RWPE2 (cell line): ENCODE data around the gene VPS54.

Experiments used
- ATAC-seq: fragments of 200-7000 bp; cut with Tn5 transposase; 3 replicates; pipeline ENCODE4 v1.9.1; 2021; ENCODE audit warnings: low read depth
- DNase-seq: peaks from one replicate; pipeline ENCODE4 v3.0.0-alpha.2; 2020; ENCODE audit warnings: low spot score
- H3K27ac ChIP-seq: fragments of 450-650 bp; 2 replicates; pipeline ENCODE4 v1.5.1; 2017; ENCODE audit warnings: mild to moderate bottlenecking; ENCODE audit not compliant: poor library complexity, severe bottlenecking
- H3K27me3 ChIP-seq: fragments of 250-450 bp; sonication (Bioruptor Pico); 2 replicates; pipeline ENCODE4 v1.5.1; 2021; ENCODE audit warnings: mild to moderate bottlenecking, moderate library complexity; ENCODE audit not compliant: insufficient read depth, poor library complexity, severe bottlenecking
- H3K36me3 ChIP-seq: fragments of 250-450 bp; sonication (Bioruptor Pico); 2 replicates; pipeline ENCODE4 v1.5.1; 2020; ENCODE audit warnings: low read depth, mild to moderate bottlenecking, moderate library complexity
- H3K4me1 ChIP-seq: fragments of 250-450 bp; sonication (Bioruptor Pico); 2 replicates; pipeline ENCODE4 v1.5.1; 2021; ENCODE audit warnings: mild to moderate bottlenecking, moderate library complexity; ENCODE audit not compliant: insufficient read depth, poor library complexity, severe bottlenecking
- H3K4me3 ChIP-seq: fragments of 250-450 bp; sonication (Bioruptor Pico); 2 replicates; pipeline ENCODE4 v1.5.1; 2021; ENCODE audit warnings: mild to moderate bottlenecking, moderate library complexity; ENCODE audit not compliant: severe bottlenecking
- H3K9me3 ChIP-seq: fragments of 250-450 bp; sonication (Bioruptor Pico); 2 replicates; pipeline ENCODE4 v1.5.1; 2021; ENCODE audit warnings: mild to moderate bottlenecking, moderate library complexity; ENCODE audit not compliant: severe bottlenecking
- TF ChIP-seq, protein P1 (sequence below): fragments of 450-650 bp; IDR thresholded peaks from one replicate; pipeline ENCODE4 v1.5.1; 2017; ENCODE audit warnings: mild to moderate bottlenecking, moderate library complexity; ENCODE audit not compliant: poor library complexity, severe bottlenecking

Gene VPS54

GRCh38 chr2:63984606-63985359 lies 34.4 kb downstream of the VPS54 start:
- TF ChIP-seq, protein P1, sequence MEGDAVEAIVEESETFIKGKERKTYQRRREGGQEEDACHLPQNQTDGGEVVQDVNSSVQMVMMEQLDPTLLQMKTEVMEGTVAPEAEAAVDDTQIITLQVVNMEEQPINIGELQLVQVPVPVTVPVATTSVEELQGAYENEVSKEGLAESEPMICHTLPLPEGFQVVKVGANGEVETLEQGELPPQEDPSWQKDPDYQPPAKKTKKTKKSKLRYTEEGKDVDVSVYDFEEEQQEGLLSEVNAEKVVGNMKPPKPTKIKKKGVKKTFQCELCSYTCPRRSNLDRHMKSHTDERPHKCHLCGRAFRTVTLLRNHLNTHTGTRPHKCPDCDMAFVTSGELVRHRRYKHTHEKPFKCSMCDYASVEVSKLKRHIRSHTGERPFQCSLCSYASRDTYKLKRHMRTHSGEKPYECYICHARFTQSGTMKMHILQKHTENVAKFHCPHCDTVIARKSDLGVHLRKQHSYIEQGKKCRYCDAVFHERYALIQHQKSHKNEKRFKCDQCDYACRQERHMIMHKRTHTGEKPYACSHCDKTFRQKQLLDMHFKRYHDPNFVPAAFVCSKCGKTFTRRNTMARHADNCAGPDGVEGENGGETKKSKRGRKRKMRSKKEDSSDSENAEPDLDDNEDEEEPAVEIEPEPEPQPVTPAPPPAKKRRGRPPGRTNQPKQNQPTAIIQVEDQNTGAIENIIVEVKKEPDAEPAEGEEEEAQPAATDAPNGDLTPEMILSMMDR: no peak
- no peak overlapping the region for H3K4me3 ChIP-seq
- no peak for ATAC-seq
- DNase-seq: no peak
- H3K4me1 ChIP-seq: peaks cover 14% of the 10 kb centered on the region
- peaks cover 33% of the 10 kb centered on the region for H3K36me3 ChIP-seq
- H3K27me3 ChIP-seq: no peaks in the 10 kb centered on the region
- H3K9me3 ChIP-seq: no peaks in the 10 kb centered on the region
- no peak overlapping the region for H3K27ac ChIP-seq

DNA sequence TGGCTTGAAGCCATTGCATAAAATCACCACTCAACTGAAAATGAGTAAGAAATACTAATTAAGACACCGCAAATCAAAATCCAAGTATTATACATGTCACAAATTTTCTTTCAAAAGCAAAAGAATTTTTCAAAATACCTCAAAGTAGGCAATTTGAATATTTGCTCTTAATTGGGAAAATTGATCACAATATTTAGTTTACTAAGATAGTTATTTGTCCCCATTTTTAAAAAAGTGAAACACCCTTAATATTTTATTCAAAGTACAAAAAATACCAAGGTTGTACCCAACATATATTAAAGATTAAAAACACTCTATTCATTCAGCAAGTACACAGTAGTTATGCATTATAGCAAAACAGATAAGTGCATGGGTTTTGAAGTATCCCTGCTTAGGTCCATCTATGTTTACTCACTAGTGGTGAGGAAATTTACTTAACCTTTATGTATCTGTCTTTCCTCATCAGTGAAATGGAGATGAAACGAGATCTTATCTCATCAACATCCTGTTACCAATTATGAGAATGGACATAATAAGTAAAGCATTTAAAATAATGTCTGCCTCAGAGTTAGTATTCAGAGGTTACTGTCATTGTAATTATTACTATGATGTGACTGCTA lies 35.1 kb downstream of the VPS54 start:
- Histone ChIP-seq H3K27ac (no peak overlapping the region), H3K4me3 (no peak overlapping the region), H3K9me3 (no peaks in the 10 kb centered on the region), H3K36me3 (peaks cover 36% of the 10 kb centered on the region), H3K27me3 (no peaks in the 10 kb centered on the region), H3K4me1 (peaks cover 14% of the 10 kb centered on the region)
- ATAC-seq (peak; percentile 23; the same call in 1 of the 3 replicates), DNase-seq (no peak)
- TF ChIP-seq, protein P1: no peak

DNA sequence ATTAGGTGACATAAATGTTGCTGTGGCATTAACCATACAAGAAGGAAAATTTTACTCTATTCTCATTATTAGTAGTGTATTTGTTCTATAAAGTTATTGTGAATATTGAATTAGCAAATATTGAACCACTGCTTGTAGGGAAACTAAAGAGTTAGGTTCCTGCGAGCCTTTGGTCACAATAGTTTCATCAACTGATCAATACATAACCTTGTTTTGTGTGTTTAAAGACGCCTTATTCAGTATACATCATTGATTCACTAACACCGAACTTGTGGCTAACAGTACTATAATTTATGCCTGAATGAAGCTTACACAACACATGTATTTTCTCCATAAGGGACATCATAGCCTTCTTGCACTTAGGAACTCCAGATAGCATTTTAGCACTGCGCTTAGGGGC lies 36.9 kb downstream of the VPS54 start:
- Histone ChIP-seq H3K9me3 (no peaks in the 10 kb centered on the region), H3K4me1 (peaks cover 14% of the 10 kb centered on the region), H3K4me3 (no peak overlapping the region), H3K27me3 (no peaks in the 10 kb centered on the region), H3K27ac (no peak overlapping the region), H3K36me3 (peaks cover 36% of the 10 kb centered on the region)
- DNase-seq (no peak), ATAC-seq (no peak)
- TF ChIP-seq, protein P1: no peak

- Histone ChIP-seq H3K36me3 (peaks cover 36% of the 10 kb centered on the region), H3K4me1 (peaks cover 14% of the 10 kb centered on the region), H3K9me3 (no peaks in the 10 kb centered on the region), H3K4me3 (no peak overlapping the region), H3K27ac (no peak overlapping the region), H3K27me3 (no peaks in the 10 kb centered on the region)
- no peak for ATAC-seq
- no peak for DNase-seq
- TF ChIP-seq, protein P1: no peak
Measured at GRCh38 chr2:63981702-63982103, 37.5 kb downstream of the VPS54 start.

DNA sequence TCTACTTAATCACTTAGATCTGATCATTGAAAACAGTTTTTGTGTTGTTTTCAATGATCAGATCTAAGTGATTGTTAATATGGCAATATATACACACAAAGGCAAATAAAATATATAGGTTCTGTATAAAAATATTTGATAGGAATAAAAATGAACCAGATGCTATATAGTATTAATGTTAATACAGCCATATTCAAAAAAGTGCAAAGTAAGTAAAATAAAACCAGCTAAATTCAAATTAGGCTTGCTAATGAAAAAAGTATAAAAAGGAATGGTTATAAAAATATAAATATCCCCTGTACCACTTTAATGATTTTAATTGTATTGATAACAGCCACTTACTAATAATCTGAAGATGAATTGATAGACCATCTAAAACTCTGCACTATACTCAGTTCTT lies 38.4 kb downstream of the VPS54 start:
- H3K27ac ChIP-seq: no peak overlapping the region
- TF ChIP-seq, protein P1: no peak
- H3K27me3 ChIP-seq: no peaks in the 10 kb centered on the region
- H3K4me1 ChIP-seq: peaks cover 14% of the 10 kb centered on the region
- no peak for ATAC-seq
- peaks cover 42% of the 10 kb centered on the region for H3K36me3 ChIP-seq
- no peaks in the 10 kb centered on the region for H3K9me3 ChIP-seq
- H3K4me3 ChIP-seq: no peak overlapping the region
- no peak for DNase-seq
